GM20000 (cell line): ENCODE results near the gene RGS9BP.

Experiments used
- DNase-seq: peaks from one replicate; pipeline ENCODE4 v3.0.0; 2012; ENCODE audit warnings: low spot score
- CTCF ChIP-seq: IDR thresholded peaks from 2 replicates; pipeline ENCODE4 v1.5.1; 2012; ENCODE audit warnings: mild to moderate bottlenecking, control low read depth; ENCODE audit errors: extremely low read depth, missing control alignments

The RGS9BP gene

GRCh38 chr19:32675720-32676185, at the start of gene RGS9BP:
Gene RGS9BP, plus strand, starts transcription at chr19:32675848. Its CDS starts 416 bp downstream, at chr19:32676264.
- DNase-seq, result peak; percentile 66
- TF ChIP-seq CTCF, result no peak

GRCh38 chr19:32626969-32627368, 48.7 kb upstream of the RGS9BP start:
- DNase-seq, result no peak
- TF ChIP-seq CTCF, result no peak

- no peak for DNase-seq
- no peak for TF ChIP-seq CTCF
These were observed 47.9 kb upstream of the RGS9BP start for GRCh38 chr19:32627714-32628270.

GRCh38 chr19:32630338-32630737, 45.3 kb upstream of the RGS9BP start:
- DNase-seq, result no peak
- no peak for TF ChIP-seq CTCF

- no peak for DNase-seq
- TF ChIP-seq CTCF, result no peak
These were observed 44.3 kb upstream of the RGS9BP start for GRCh38 chr19:32631381-32631780.

- TF ChIP-seq CTCF, result no peak
- DNase-seq, result no peak
These were observed 38.2 kb upstream of the RGS9BP start for GRCh38 chr19:32637480-32637879.

GRCh38 chr19:32638625-32639024, 37.0 kb upstream of the RGS9BP start:
- no peak for DNase-seq
- TF ChIP-seq CTCF, result no peak
